Endodermal cell (in vitro differentiated cells): ENCODE measurements around the gene RAVER1. TPM values are rescaled to one million over a fixed set of nuclear protein-coding genes. Genes with fewer than 3 reads are reported as not detected.

Source experiments
- DNase-seq: peaks from one replicate; pipeline ENCODE4 v3.0.0-alpha.2; 2017
- H3K27ac ChIP-seq: 2 replicates; pipeline ENCODE4 v1.5.1; 2013; ENCODE audit warnings: mild to moderate bottlenecking, low read depth, low read length, moderate library complexity
- H3K27me3 ChIP-seq: 2 replicates; pipeline ENCODE4 v1.6.1; 2013; ENCODE audit warnings: mild to moderate bottlenecking, low read length, moderate library complexity; ENCODE audit not compliant: insufficient read depth, control insufficient read depth, poor library complexity, severe bottlenecking
- H3K36me3 ChIP-seq: 2 replicates; pipeline ENCODE4 v1.7.0; 2013; ENCODE audit warnings: mild to moderate bottlenecking, low read length, moderate library complexity; ENCODE audit not compliant: control insufficient read depth, insufficient read depth
- H3K4me1 ChIP-seq: one replicate; pipeline ENCODE4 v1.7.0; 2013; ENCODE audit warnings: low read length; ENCODE audit not compliant: control insufficient read depth, insufficient read depth
- H3K4me3 ChIP-seq: 2 replicates; pipeline ENCODE4 v1.5.1; 2013; ENCODE audit warnings: mild to moderate bottlenecking, low read length, moderate library complexity
- H3K9ac ChIP-seq: 2 replicates; pipeline ENCODE4 v1.6.1; 2013; ENCODE audit warnings: mild to moderate bottlenecking, low read length, moderate library complexity; ENCODE audit not compliant: poor library complexity, severe bottlenecking; ENCODE audit errors: extremely low read depth
- H3K9me3 ChIP-seq: 2 replicates; pipeline ENCODE4 v1.6.1; 2013; ENCODE audit warnings: mild to moderate bottlenecking, low read length, moderate library complexity; ENCODE audit not compliant: control insufficient read depth
- H3K27ac Mint-ChIP-seq: 2 replicates; pipeline ENCODE4 v1.8.0; 2020; ENCODE audit warnings: mixed read lengths
- H3K27me3 Mint-ChIP-seq: 2 replicates; pipeline ENCODE4 v1.8.0; 2021; ENCODE audit warnings: mild to moderate bottlenecking, mixed read lengths; ENCODE audit not compliant: insufficient read depth
- H3K36me3 Mint-ChIP-seq: 2 replicates; pipeline ENCODE4 v1.8.0; 2020; ENCODE audit warnings: low read depth, mixed read lengths
- H3K4me1 Mint-ChIP-seq: 2 replicates; pipeline ENCODE4 v1.8.0; 2020; ENCODE audit warnings: mixed read lengths
- H3K4me3 Mint-ChIP-seq: 2 replicates; pipeline ENCODE4 v1.8.0; 2020; ENCODE audit warnings: mild to moderate bottlenecking, moderate library complexity, mixed read lengths
- H3K9me3 Mint-ChIP-seq: 2 replicates; pipeline ENCODE4 v1.8.0; 2020; ENCODE audit warnings: mild to moderate bottlenecking, mixed read lengths
- CTCF ChIP-seq: fragments of 200-600 bp; sonication (generic); conservative IDR thresholded peaks from 2 replicates; pipeline ENCODE4 v1.5.0; 2021; ENCODE audit warnings: antibody characterized with exemption, mild to moderate bottlenecking
- WGBS, 2 experiments: methylation state at CpG; one replicate each; pipeline versions ENCODE4 v1.1.5 to v1.1.7; 2013; ENCODE audit warnings: missing lambda C conversion rate in 2 of 2, mixed read lengths in 1 of 2; ENCODE audit not compliant: insufficient coverage in 1 of 2, insufficient read length in 1 of 2; 5-methylcytosine and 5-hydroxymethylcytosine counted together
- total RNA-seq, 2 donors: library from RNA; stranded (reverse); fragmentation: NEBNext Ultra II Directional in 1 of 2; extraction: Animal tissue kit (Norgen Biotek cat#: 25700) in 1 of 2; gene quantifications; 2 replicates in 1 of 2; 3 replicates in 1 of 2; pipeline ENCODE4 v1.2.1, GENCODE V29; 2021

The RAVER1 gene
- total RNA-seq, 2 donors from 2014 or later = 53.1 to 64.7 TPM

GRCh38 chr19:10365518-10365917 lies 32.2 kb upstream of the RAVER1 start:
- H3K27me3 Mint-ChIP-seq = no peaks in the 10 kb centered on the region
- H3K27ac ChIP-seq = no peak overlapping the region
- DNase-seq = no peak
- no peaks in the 10 kb centered on the region for H3K9me3 Mint-ChIP-seq
- peaks cover 59% of the 10 kb centered on the region for H3K36me3 Mint-ChIP-seq
- 93 to 94% methylated on average over 21 to 23 of the region's 23 CpGs for WGBS, 2 experiments
- H3K4me3 ChIP-seq = no peak overlapping the region
- peaks cover 29% of the 10 kb centered on the region for H3K36me3 ChIP-seq
- H3K9ac ChIP-seq = no peak overlapping the region
- no peaks in the 10 kb centered on the region for H3K4me1 ChIP-seq
- H3K27me3 ChIP-seq = no peaks in the 10 kb centered on the region
- TF ChIP-seq CTCF = no peak
- no peaks in the 10 kb centered on the region for H3K4me1 Mint-ChIP-seq
- no peak overlapping the region for H3K27ac Mint-ChIP-seq
- no peak overlapping the region for H3K4me3 Mint-ChIP-seq
- no peaks in the 10 kb centered on the region for H3K9me3 ChIP-seq

- no peak for TF ChIP-seq CTCF
- H3K9me3 ChIP-seq = no peaks in the 10 kb centered on the region
- peaks cover 57% of the 10 kb centered on the region for H3K36me3 Mint-ChIP-seq
- no peaks in the 10 kb centered on the region for H3K27me3 ChIP-seq
- H3K4me3 ChIP-seq = no peak overlapping the region
- no peaks in the 10 kb centered on the region for H3K27me3 Mint-ChIP-seq
- WGBS, 2 experiments = 86 to 91% methylated on average over 9 to 19 of the region's 19 CpGs
- no peak overlapping the region for H3K4me3 Mint-ChIP-seq
- H3K4me1 Mint-ChIP-seq = no peaks in the 10 kb centered on the region
- no peak overlapping the region for H3K27ac Mint-ChIP-seq
- no peak for DNase-seq
- no peak overlapping the region for H3K27ac ChIP-seq
- peaks cover 29% of the 10 kb centered on the region for H3K36me3 ChIP-seq
- no peaks in the 10 kb centered on the region for H3K9me3 Mint-ChIP-seq
- H3K4me1 ChIP-seq = no peaks in the 10 kb centered on the region
- no peak overlapping the region for H3K9ac ChIP-seq
Measured at GRCh38 chr19:10364644-10365043, 31.3 kb upstream of the RAVER1 start.

GRCh38 chr19:10363789-10364281 lies 30.5 kb upstream of the RAVER1 start:
- Histone ChIP-seq H3K4me1 (no peaks in the 10 kb centered on the region), H3K27me3 (no peaks in the 10 kb centered on the region), H3K36me3 (peaks cover 29% of the 10 kb centered on the region), H3K4me3 (no peak overlapping the region), H3K9me3 (no peaks in the 10 kb centered on the region), H3K27ac (no peak overlapping the region), H3K9ac (no peak overlapping the region)
- no peak for DNase-seq
- WGBS, 2 experiments = 83 to 93% methylated on average over 12 of the region's 12 CpGs
- no peaks in the 10 kb centered on the region for H3K27me3 Mint-ChIP-seq
- no peak overlapping the region for H3K4me3 Mint-ChIP-seq
- no peaks in the 10 kb centered on the region for H3K9me3 Mint-ChIP-seq
- peaks cover 54% of the 10 kb centered on the region for H3K36me3 Mint-ChIP-seq
- no peak for TF ChIP-seq CTCF
- H3K27ac Mint-ChIP-seq = no peak overlapping the region
- no peaks in the 10 kb centered on the region for H3K4me1 Mint-ChIP-seq
